ENCODE measurements around the gene METTL22.

Gene METTL22

DNA sequence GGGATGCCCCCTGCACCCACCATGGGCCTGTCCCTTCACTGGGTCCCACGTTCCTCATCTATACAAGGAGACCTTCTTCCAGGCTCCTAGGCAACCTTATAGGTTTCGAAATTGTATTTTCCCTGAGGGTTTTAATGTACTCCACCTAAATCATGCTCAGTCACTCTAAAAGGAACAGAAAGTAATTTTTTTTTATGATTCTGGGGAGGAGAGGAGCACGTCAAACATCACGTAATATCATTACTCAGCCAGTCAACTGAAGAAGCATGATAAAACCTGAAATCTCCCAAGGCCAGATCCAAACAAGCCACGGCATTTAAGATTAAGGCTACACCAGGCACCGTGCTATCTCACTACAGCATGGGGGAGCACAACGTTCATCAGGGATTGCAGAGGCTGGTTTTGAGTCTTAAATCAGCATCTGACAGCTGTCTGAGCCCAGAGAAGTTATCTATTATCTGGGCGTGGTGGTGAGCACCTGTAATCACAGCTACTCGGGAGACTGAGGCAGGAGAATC lies 27.3 kb upstream of the METTL22 start:
- DNase-seq (ENCODE audit: low spot score), result no peak

DNA sequence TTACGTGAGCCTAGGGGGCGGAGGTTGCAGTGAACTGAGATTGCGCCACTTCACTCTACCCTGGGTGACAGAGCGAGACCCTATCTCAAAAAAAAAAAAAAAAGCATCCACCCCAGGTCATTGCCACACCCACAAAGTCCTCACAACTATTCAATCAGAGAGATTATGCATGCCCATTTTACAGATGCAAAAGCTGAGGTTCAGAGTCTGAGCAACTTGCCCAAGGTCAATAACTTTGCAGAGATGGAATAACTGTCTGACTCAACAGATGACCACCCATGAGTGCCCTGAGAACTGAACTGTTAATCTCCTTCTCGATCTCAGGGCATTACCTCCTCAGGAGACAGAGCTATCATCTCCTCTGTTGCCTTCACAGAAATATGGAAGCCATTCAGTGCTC lies 25.7 kb upstream of the METTL22 start:
- DNase-seq (ENCODE audit: low spot score), result no peak

GRCh38 chr16:8596581-8596980 lies 24.9 kb upstream of the METTL22 start:
- no peak for DNase-seq (ENCODE audit: low spot score)

- no peak for DNase-seq (ENCODE audit: low spot score)
These were observed 21.2 kb upstream of the METTL22 start for GRCh38 chr16:8600144-8600775.

DNA sequence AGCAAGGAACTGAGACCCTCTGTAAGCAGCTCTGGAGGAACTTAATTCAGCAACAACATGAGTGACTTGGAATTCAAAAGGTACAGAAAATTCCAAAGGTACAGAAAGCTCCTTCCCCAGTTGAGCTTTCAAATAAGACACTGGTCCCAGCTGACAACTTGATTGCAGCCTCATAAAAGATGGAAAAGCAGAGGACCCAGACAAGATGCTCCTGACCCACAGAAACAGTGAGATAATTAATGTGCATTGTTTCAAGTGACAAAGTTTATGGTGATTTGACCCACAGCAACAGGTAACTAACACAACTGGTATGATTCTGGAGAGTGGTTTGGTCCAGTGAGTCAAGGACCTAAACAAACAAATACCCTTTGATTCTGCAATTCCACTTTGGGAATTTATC lies 15.9 kb upstream of the METTL22 start:
- no peak for DNase-seq (ENCODE audit: low spot score)

DNA sequence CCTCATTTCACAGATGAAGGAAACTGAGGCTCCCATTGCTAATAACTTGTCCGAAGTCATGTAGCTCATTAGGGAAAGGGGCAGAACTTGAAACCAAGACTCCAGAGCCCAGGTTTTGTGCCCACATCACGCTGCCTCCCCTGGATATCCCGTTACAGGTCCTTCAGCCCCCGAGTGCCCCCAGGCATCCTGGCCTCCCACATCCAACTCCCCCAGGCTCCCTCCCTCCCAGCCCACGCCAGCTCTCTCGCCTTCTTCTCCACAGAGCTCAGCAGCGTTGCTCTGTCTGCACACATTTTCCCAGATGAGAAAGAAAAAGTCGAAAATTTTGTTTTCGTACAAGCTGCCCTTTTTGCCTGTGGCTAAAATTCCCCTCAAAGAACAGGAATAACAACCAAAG lies 14.3 kb upstream of the METTL22 start:
- DNase-seq (ENCODE audit: low spot score), result no peak

DNA sequence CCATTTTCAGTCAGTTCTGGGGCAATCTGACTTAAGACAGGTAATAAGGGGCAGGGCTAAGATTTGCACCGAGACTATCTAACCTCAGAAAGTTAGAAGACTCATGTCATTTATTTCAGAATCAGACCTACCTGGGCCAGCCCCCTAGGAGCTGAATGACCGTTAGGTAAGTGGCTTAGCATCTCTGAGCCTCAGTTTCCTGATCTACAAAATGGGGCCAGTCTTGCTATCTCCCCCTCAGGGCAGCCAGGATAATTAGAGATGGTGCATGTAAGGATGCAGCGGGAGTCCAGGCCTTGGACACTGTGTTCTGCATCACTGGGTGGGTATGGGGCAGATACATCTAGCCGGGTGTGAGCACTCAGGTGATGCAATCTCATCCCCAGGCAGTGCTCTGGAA lies 10.4 kb upstream of the METTL22 start:
- no peak for DNase-seq (ENCODE audit: low spot score)

- peak; percentile 17 for DNase-seq (ENCODE audit: low spot score)
These were observed 9.5 kb upstream of the METTL22 start for GRCh38 chr16:8611886-8612600.

DNA sequence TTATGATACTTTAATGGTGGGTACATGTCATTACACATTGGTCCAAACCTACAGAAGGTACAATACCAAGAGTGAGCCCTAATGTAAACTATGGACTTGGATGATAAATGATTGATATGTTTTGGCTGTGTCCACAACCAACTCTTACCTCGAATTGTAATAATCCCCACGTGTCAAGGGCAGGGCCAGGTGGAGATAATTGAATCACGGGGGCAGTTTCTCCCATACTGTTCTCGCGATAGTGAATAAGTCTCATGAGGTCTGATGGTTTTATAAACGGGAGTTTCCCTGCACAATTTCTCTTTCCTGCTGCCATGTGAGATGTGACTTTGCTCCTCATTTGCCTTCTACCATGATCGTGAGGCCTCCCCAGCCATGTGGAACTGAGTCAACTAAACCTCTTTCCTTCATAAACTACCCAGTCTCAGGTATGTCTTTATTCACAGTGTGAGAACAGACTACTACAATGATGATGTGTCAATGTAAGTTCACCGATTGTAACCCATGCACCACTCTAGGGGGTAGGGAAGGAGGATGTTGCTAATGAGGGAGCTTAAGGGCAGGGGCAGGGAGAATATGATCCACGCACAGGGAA lies 7.0 kb upstream of the METTL22 start:
- DNase-seq (ENCODE audit: low spot score), result peak; percentile 65

DNA sequence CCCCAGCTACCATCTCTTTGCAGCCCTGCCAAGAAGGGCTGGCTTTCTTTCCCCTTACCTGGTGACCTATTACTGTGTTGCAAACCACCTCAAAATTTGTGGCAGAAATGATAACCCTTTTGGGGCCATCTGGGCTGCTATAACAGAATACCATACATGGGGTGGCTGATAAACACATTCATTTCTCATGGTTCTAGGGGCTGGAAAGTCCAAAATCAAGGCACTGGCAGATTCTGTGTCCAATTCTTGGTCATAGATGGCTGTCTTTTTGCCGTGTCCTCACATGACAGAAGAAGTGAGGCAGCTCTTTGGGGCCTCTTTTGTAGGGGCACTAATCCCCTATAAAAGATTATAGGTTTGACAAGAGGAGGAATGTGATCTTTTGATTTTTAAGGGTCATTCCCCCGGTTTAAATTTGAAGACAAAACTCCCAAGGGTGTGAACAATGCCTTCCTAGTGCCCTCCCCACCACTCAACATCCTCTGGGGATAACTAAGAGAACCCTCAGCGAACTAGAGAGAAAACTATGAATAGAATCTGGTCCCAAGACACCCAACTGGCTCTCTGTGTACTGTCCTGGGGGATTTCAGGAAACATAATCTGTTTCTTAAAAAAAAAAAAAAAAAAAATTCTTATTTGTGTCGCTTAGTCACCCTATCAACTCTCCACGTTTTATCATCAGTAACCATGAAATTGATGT lies 1.7 kb upstream of the METTL22 start:
- DNase-seq (ENCODE audit: low spot score), result no peak

DNA sequence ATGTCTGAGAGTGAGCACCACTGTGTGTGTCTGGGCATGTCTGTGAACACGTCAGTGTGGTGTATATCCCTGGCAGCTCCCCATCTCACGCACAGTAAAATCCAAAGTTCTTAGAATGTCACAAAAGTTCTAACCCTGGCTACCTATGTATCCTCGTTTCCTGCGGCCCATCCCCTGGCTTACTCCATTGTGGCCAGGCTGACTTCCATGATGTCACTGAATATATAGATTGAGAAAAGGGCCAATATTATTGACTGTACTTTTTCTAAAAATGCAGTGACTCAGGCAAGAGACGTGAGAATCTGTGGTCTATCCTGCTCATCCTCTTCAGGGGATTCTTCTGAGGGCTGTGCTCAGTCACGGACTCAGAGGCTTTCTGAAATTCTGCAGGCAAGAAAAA lies 963 bp upstream of the METTL22 start:
- DNase-seq (ENCODE audit: low spot score), result no peak

DNA sequence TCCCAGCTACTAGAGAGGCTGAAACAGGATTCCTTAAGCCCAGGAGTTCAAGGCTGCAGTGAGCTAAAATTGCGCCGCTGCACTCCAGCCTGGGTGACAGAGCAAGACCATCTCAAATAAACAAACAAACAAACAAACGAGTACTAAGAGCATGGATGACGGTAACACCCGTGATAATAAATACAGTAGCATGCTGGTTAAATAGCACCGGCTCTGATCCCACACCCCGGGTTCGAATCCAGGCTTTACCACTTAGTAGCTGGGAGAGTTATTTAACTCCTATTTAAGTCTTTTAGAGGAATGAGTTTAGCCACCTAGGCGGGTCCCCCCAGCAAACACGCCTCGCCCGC lies 301 bp upstream of the METTL22 start:
- no peak for DNase-seq (ENCODE audit: low spot score)

DNA sequence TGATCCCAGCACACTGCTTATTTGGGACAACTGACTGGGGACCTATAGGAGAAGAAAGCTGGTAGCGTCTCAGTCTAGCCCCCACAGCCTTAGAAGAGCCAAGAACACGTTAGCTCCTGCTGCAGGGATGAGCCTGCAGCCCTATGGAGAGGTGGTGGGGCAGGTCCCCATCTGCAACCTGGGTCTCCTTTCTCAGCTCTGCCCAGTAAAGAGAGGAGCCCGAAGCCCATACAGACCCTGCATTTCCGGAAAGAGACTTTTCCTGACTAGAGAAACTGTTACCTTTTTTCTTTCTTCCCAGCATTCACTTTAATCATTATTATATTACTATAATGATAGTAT lies 788 bp downstream of the METTL22 start:
- DNase-seq (ENCODE audit: low spot score), result no peak

DNA sequence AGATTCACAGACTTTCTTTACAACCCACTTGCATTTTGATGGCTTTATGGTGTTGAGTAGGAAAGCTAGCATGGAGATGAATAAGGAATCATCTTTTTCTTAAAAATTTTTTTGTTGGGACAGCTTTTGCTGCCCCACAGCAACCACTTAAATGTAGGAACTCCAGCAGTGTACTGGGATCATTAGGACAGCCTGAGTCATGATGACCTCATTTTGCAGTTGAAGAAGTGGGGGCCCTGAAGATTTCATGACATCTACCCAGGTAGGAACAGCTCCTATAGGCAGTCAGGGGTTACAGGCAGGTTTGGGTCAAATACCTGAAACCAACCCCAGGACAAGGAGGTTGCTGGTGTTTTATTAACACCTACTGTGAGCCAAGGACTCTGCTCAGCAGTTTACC lies 2.1 kb downstream of the METTL22 start:
- DNase-seq (ENCODE audit: low spot score), result peak; percentile 44

DNA sequence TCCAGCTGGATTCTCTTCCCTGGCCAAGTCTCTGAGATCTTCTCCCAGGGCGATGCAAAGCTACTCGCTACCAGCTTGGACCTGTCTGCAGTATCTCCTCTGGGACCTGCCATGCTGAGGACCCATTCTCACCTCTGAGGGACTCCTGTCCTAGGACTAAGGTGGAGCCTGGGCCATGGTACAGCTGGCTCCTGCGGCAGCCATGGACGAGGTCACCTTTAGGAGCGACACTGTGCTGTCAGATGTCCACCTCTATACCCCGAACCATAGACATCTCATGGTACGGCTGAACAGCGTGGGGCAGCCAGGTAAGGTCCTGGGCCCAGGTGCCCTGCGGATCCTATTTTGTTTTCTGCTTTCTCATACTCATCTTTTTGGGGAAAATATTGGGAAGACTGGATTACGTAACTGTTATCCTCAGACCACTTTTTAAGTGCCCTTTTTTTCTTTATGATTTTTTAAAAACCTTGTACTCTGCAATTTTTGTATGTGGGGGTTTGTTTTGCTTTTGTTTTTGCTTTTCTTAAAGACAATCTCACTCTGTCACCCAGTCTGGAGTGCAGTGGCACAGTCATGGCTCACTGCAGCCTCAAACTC lies 4.1 kb downstream of the METTL22 start:
- no peak for DNase-seq (ENCODE audit: low spot score)

DNA sequence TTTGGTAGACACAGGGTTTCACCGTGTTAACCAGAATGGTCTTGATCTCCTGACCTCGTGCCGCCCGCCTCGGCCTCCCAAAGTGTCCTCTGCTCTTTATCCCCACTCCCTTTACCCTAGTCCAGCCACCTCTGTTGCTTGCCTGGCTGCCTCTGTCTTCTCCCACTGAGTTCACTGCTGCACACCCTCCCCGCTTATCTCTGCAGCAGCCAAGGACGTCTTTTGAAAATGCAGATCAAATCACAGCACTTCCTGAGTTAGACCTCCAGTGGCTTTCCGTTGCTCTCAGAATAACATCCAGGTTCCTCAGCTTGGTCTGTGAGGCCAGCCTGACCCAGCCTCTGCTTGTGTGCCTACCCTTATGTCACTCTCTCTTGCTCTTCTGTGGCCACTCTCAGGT lies 5.4 kb downstream of the METTL22 start:
- no peak for DNase-seq (ENCODE audit: low spot score)

DNA sequence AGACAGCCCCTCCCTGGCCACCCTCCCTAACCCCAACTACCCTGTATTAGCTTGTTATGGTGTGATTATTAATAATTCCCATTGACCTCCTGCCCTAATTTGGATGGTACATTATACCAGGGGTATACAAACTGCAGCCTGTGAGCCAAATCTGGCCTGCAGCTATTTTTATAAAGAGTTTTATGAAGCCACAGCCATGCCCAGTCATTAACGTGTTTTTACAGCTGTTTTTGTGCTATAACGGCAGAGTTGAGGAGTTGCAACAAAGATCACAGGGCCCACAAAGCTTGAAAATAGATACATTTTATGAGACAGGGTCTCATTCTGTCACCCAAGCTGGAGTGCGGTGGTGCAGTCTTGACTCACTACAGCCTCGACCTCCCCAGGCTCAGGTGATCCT lies 6.0 kb downstream of the METTL22 start:
- DNase-seq (ENCODE audit: low spot score), result no peak

GRCh38 chr16:8628981-8629725 lies 7.7 kb downstream of the METTL22 start:
- no peak for DNase-seq (ENCODE audit: low spot score)

- no peak for DNase-seq (ENCODE audit: low spot score)
These were observed 8.9 kb downstream of the METTL22 start for GRCh38 chr16:8630255-8630953.

DNA sequence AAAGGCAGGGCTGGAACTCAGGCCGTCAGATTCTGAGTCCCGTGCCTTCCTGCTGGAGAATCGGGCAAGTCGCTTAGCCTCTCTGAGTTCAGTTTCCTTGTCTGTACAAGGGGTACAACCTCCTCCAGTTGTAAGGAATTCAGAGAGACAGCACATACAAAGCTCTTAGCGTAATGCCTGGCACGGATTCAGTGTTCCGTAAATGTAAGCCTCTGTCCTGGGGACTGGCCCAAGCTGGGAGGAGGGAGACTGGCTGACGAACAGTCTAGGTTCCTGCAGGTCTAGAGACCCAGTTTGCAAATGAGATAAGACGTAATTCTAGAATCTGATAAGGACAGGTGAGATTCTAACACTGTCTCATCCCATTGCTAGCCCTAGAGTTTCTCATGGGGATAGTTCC lies 9.9 kb downstream of the METTL22 start:
- no peak for DNase-seq (ENCODE audit: low spot score)

GRCh38 chr16:8631818-8632465 lies 10.4 kb downstream of the METTL22 start:
- DNase-seq (ENCODE audit: low spot score), result no peak
